Uterus (tissue), 4 donors: ENCODE data around the gene EMC1. TPM values are rescaled to one million over a fixed set of nuclear protein-coding genes. Genes with fewer than 3 reads are reported as not detected.
"Not testable (repeated sequence)": the region's sequence is repeated elsewhere in the genome, so short reads cannot be mapped to it uniquely, and the experiment has no call there.

Source experiments
- DNase-seq, 2 donors: peaks; one replicate each; pipeline ENCODE4 v3.0.0-alpha.2; 2019 to 2020
- H3K27ac ChIP-seq, 2 donors: fragments of 200-600 bp; sonication (generic); 1 replicate in 1 of 2; 2 replicates in 1 of 2; pipeline ENCODE4 v1.5.1; 2016 to 2018
- H3K27me3 ChIP-seq, 2 donors: fragments of 200-600 bp; sonication (generic); one replicate each; pipeline ENCODE4 v1.5.1; 2018 to 2019; ENCODE audit warnings: control low read depth in 1 of 2
- H3K36me3 ChIP-seq, 2 donors: fragments of 200-600 bp; sonication (generic); one replicate each; pipeline ENCODE4 v1.5.1; 2019; ENCODE audit warnings: control low read depth in 1 of 2
- H3K4me1 ChIP-seq, 2 donors: fragments of 200-600 bp; sonication (generic); one replicate each; pipeline ENCODE4 v1.5.1; 2018 to 2019; ENCODE audit warnings: control low read depth in 1 of 2
- H3K4me3 ChIP-seq, 2 donors: fragments of 200-600 bp; sonication (generic); 1 replicate in 1 of 2; 2 replicates in 1 of 2; pipeline ENCODE4 v1.5.1; 2018 to 2019; ENCODE audit warnings: mild to moderate bottlenecking in 1 of 2
- H3K9me3 ChIP-seq, 2 donors: fragments of 200-600 bp; sonication (generic); one replicate each; pipeline ENCODE4 v1.5.1; 2019; ENCODE audit warnings: control low read depth in 1 of 2
- CTCF ChIP-seq, 4 experiments: fragments of 200-600 bp in 2 of 4; fragments of 450-650 bp in 2 of 4; sonication (generic) in 2 of 4; IDR thresholded peaks; one replicate each; pipeline ENCODE4 v1.5.1; 2016 to 2019; ENCODE audit warnings: antibody characterized with exemption in 4 of 4, mild to moderate bottlenecking in 2 of 4, moderate library complexity in 1 of 4
- POLR2A ChIP-seq, 2 donors: fragments of 450-650 bp; IDR thresholded peaks; one replicate each; pipeline ENCODE4 v1.6.1; 2016; ENCODE audit warnings: antibody characterized with exemption in 2 of 2, mild to moderate bottlenecking in 1 of 2, moderate library complexity in 1 of 2
- intact Hi-C: fragments of 100-400 bp; cut with DNase I; formaldehyde crosslinking; loops from one replicate; pipeline ENCODE4 v1.15.1; 2023; ENCODE audit warnings: low total_unique reads
- total RNA-seq, 4 donors: library from RNA; depleted of rRNA in 3 of 4; stranded (reverse); fragments of >200 nt in 3 of 4; gene quantifications; one replicate each; pipeline versions ENCODE4 v1.1.0 to v1.2.4, GENCODE V29; 2014 to 2023
- donor health status: DM: yes; HTN: yes; CAD: no.

EMC1 gene
- total RNA-seq, 4 donors from 2014 or later, result 19.4 to 63.9 (median 41.3) TPM

- no peaks in the 10 kb centered on the region for H3K9me3 ChIP-seq
- intact Hi-C loops, result no loop called here
- H3K36me3 ChIP-seq, result no peaks in the 10 kb centered on the region
- no peak overlapping the region for H3K4me3 ChIP-seq
- no peaks in the 10 kb centered on the region for H3K27me3 ChIP-seq
- H3K27ac ChIP-seq, result no peak overlapping the region
- no peak for DNase-seq
- no peaks in the 10 kb centered on the region for H3K4me1 ChIP-seq
- no peak for TF ChIP-seq CTCF (IDR thresholded peaks at IDR 0.05)
- TF ChIP-seq POLR2A (IDR thresholded peaks at IDR 0.05), result no peak
Measured at GRCh38 chr1:19234224-19234623, 17.1 kb downstream of the EMC1 start.

GRCh38 chr1:19232524-19232846, 18.8 kb downstream of the EMC1 start:
- no peak for DNase-seq
- TF ChIP-seq CTCF (IDR thresholded peaks at IDR 0.05), result no peak
- no peak for TF ChIP-seq POLR2A (IDR thresholded peaks at IDR 0.05)
- no peaks in the 10 kb centered on the region for H3K4me1 ChIP-seq
- no peaks in the 10 kb centered on the region for H3K9me3 ChIP-seq
- no peaks in the 10 kb centered on the region for H3K27me3 ChIP-seq
- H3K4me3 ChIP-seq, result no peak overlapping the region
- intact Hi-C loops, result no loop called here
- no peak overlapping the region for H3K27ac ChIP-seq
- H3K36me3 ChIP-seq, result no peaks in the 10 kb centered on the region

- H3K27ac ChIP-seq, intact Hi-C loops, DNase-seq, H3K9me3 ChIP-seq, H3K36me3 ChIP-seq, H3K4me3 ChIP-seq, H3K27me3 ChIP-seq, H3K4me1 ChIP-seq: not testable (repeated sequence)
Measured at GRCh38 chr1:19231736-19232523, 19.4 kb downstream of the EMC1 start.

- intact Hi-C loops, result no loop called here
- Histone ChIP-seq H3K36me3 (no peaks in the 10 kb centered on the region), H3K4me1 (no peaks in the 10 kb centered on the region), H3K27ac (no peak overlapping the region), H3K4me3 (no peak overlapping the region), H3K27me3 (no peaks in the 10 kb centered on the region), H3K9me3 (no peaks in the 10 kb centered on the region)
- TF ChIP-seq CTCF (IDR thresholded peaks at IDR 0.05), result no peak
- TF ChIP-seq POLR2A (IDR thresholded peaks at IDR 0.05), result no peak
- no peak for DNase-seq
Measured at GRCh38 chr1:19229828-19230325, 21.4 kb downstream of the EMC1 start.

GRCh38 chr1:19229229-19229628, 22.1 kb downstream of the EMC1 start:
- Histone ChIP-seq H3K9me3 (no peaks in the 10 kb centered on the region), H3K4me1 (no peaks in the 10 kb centered on the region), H3K27me3 (no peaks in the 10 kb centered on the region), H3K27ac (no peak overlapping the region), H3K36me3 (no peaks in the 10 kb centered on the region), H3K4me3 (no peak overlapping the region)
- no peak for TF ChIP-seq CTCF (IDR thresholded peaks at IDR 0.05)
- TF ChIP-seq POLR2A (IDR thresholded peaks at IDR 0.05), result no peak
- DNase-seq, result no peak
- intact Hi-C loops, result no loop called here
